ENCODE results near the gene CYP46A1. TPM values are rescaled to one million over a fixed set of nuclear protein-coding genes. Genes with fewer than 3 reads are reported as not detected.

CYP46A1 gene
- total RNA-seq, 1 donor from 2014 or later, result 2.9 TPM

GRCh38 chr14:99648027-99648784, 35.9 kb upstream of the CYP46A1 start:
- no peak for DNase-seq (ENCODE audit: low spot score, unreplicated experiment)
- H3K9me3 Mint-ChIP-seq (ENCODE audit: low read depth), result no peaks in the 10 kb centered on the region
- peaks cover 47% of the 10 kb centered on the region for H3K27me3 Mint-ChIP-seq
- no peak overlapping the region for H3K27ac Mint-ChIP-seq
- H3K36me3 Mint-ChIP-seq (ENCODE audit: insufficient read depth), result no peaks in the 10 kb centered on the region
- no peak overlapping the region for H3K4me3 Mint-ChIP-seq (ENCODE audit: low read depth)
- no peak for TF ChIP-seq CTCF (IDR thresholded peaks at IDR 0.05; ENCODE audit: unreplicated experiment)
- peaks cover 4% of the 10 kb centered on the region for H3K4me1 Mint-ChIP-seq (ENCODE audit: low read depth)

GRCh38 chr14:99649219-99649618, 34.9 kb upstream of the CYP46A1 start:
- no peak overlapping the region for H3K27ac Mint-ChIP-seq
- H3K9me3 Mint-ChIP-seq (ENCODE audit: low read depth), result no peaks in the 10 kb centered on the region
- TF ChIP-seq CTCF (IDR thresholded peaks at IDR 0.05; ENCODE audit: unreplicated experiment), result no peak
- no peak for DNase-seq (ENCODE audit: low spot score, unreplicated experiment)
- no peaks in the 10 kb centered on the region for H3K36me3 Mint-ChIP-seq (ENCODE audit: insufficient read depth)
- peaks cover 4% of the 10 kb centered on the region for H3K4me1 Mint-ChIP-seq (ENCODE audit: low read depth)
- peaks cover 40% of the 10 kb centered on the region for H3K27me3 Mint-ChIP-seq
- H3K4me3 Mint-ChIP-seq (ENCODE audit: low read depth), result no peak overlapping the region

- Mint-ChIP-seq H3K27me3 (peaks cover 39% of the 10 kb centered on the region), H3K4me1 (ENCODE audit: low read depth) (peaks cover 4% of the 10 kb centered on the region), H3K9me3 (ENCODE audit: low read depth) (no peaks in the 10 kb centered on the region), H3K4me3 (ENCODE audit: low read depth) (no peak overlapping the region), H3K27ac (no peak overlapping the region), H3K36me3 (ENCODE audit: insufficient read depth) (no peaks in the 10 kb centered on the region)
- no peak for TF ChIP-seq CTCF (IDR thresholded peaks at IDR 0.05; ENCODE audit: unreplicated experiment)
- no peak for DNase-seq (ENCODE audit: low spot score, unreplicated experiment)
Measured at GRCh38 chr14:99649643-99650042, 34.5 kb upstream of the CYP46A1 start.

GRCh38 chr14:99650189-99650588, 33.9 kb upstream of the CYP46A1 start:
- Mint-ChIP-seq H3K27me3 (peaks cover 41% of the 10 kb centered on the region), H3K4me1 (ENCODE audit: low read depth) (peaks cover 4% of the 10 kb centered on the region), H3K27ac (no peak overlapping the region), H3K4me3 (ENCODE audit: low read depth) (no peak overlapping the region), H3K9me3 (ENCODE audit: low read depth) (no peaks in the 10 kb centered on the region), H3K36me3 (ENCODE audit: insufficient read depth) (no peaks in the 10 kb centered on the region)
- no peak for TF ChIP-seq CTCF (IDR thresholded peaks at IDR 0.05; ENCODE audit: unreplicated experiment)
- DNase-seq (ENCODE audit: low spot score, unreplicated experiment), result no peak

GRCh38 chr14:99651953-99652746, 31.9 kb upstream of the CYP46A1 start:
- no peaks in the 10 kb centered on the region for H3K9me3 Mint-ChIP-seq (ENCODE audit: low read depth)
- H3K27me3 Mint-ChIP-seq, result peaks cover 53% of the 10 kb centered on the region
- H3K4me1 Mint-ChIP-seq (ENCODE audit: low read depth), result peaks cover 4% of the 10 kb centered on the region
- H3K36me3 Mint-ChIP-seq (ENCODE audit: insufficient read depth), result no peaks in the 10 kb centered on the region
- no peak for DNase-seq (ENCODE audit: low spot score, unreplicated experiment)
- no peak overlapping the region for H3K4me3 Mint-ChIP-seq (ENCODE audit: low read depth)
- TF ChIP-seq CTCF (IDR thresholded peaks at IDR 0.05; ENCODE audit: unreplicated experiment), result no peak
- no peak overlapping the region for H3K27ac Mint-ChIP-seq
